Mucosa of stomach (tissue), 1 donor: ENCODE results near the gene OSCP1.
"Not testable (repeated sequence)": the region's sequence is repeated elsewhere in the genome, so short reads cannot be mapped to it uniquely, and the experiment has no call there.

Source experiments
- H3K27me3 ChIP-seq: one replicate; pipeline ENCODE4 v1.7.0; 2013; ENCODE audit warnings: mild to moderate bottlenecking, low read length; ENCODE audit not compliant: control insufficient read depth, insufficient read depth
- H3K36me3 ChIP-seq: one replicate; pipeline ENCODE4 v1.7.0; 2013; ENCODE audit warnings: low read length; ENCODE audit not compliant: control insufficient read depth, insufficient read depth
- H3K4me1 ChIP-seq: one replicate; pipeline ENCODE4 v1.7.0; 2013; ENCODE audit warnings: mild to moderate bottlenecking, low read length; ENCODE audit not compliant: control insufficient read depth, insufficient read depth
- H3K4me3 ChIP-seq: one replicate; pipeline ENCODE4 v1.7.0; 2013; ENCODE audit warnings: low read length
- H3K9ac ChIP-seq: one replicate; pipeline ENCODE4 v1.7.0; 2013; ENCODE audit warnings: mild to moderate bottlenecking, low read length, moderate library complexity
- H3K9me3 ChIP-seq: one replicate; pipeline ENCODE4 v1.7.0; 2013; ENCODE audit warnings: mild to moderate bottlenecking, low read length, moderate library complexity; ENCODE audit not compliant: control insufficient read depth
- donor health status: Pancreatic carcinoma.

The OSCP1 gene, protein sequence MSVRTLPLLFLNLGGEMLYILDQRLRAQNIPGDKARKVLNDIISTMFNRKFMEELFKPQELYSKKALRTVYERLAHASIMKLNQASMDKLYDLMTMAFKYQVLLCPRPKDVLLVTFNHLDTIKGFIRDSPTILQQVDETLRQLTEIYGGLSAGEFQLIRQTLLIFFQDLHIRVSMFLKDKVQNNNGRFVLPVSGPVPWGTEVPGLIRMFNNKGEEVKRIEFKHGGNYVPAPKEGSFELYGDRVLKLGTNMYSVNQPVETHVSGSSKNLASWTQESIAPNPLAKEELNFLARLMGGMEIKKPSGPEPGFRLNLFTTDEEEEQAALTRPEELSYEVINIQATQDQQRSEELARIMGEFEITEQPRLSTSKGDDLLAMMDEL

DNA sequence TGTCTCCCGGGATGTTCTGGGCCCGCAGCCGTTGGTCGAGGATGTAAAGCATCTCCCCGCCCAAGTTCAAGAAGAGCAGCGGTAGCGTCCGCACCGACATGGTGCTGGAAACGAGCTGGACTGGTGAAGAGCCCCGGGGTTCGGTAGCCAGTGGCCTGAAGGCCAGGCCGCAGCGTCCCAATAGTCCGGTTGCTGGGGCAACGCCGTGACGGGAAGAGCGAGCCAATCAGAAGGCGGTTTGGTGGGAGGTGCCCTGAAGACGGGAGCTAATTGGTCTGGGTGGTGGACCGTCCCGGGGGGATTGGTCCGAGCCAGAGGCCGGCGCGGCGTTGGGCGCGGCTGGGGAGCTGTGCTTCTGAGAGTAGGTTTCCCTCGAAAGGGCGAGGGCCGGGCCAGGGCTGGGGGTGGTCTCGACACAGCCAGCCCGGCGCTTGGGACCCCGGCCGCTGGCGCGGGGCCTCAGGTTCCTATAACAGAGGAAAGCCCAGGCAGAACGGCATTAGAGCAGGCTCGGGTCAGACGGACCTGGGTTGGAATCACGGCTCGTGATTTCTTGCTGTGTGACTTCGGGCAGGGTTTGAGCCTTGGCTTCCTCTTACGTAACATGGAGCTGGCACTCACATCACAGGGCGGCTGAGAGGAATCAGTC is at the start of gene OSCP1:
Gene OSCP1 (minus strand): TSS at position 182 of the 649 bp plus-strand sequence. CDS start 82 bp downstream, at position 100.
- H3K27me3 ChIP-seq, result no peaks in the 10 kb centered on the region
- peaks cover 4% of the 10 kb centered on the region for H3K4me1 ChIP-seq
- H3K9me3 ChIP-seq, result no peaks in the 10 kb centered on the region
- peak within 1 kb of the TSS; percentile 64 for H3K4me3 ChIP-seq
- H3K36me3 ChIP-seq, result peaks cover 4% of the 10 kb centered on the region
- peak within 1 kb of the TSS; percentile 93 for H3K9ac ChIP-seq

DNA sequence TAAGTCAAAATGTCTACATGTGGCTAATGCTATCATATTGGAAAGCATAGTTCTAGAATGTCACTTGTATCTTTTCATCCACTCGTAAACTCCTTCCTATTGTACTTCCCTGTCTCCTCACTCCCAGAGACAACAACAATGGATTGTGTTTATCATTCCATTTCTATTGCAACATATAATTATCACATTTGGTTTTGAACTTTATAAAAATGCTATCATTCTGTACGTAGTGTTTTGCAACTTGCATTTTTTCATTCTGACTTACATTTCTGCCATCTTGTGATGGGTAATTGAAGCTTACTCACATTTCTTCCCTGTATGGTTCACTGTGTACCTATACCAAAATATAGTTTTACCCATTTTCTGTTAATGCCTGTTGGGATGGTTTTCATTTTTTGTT is 47.0 kb upstream of the OSCP1 start:
- H3K27me3 ChIP-seq, result no peaks in the 10 kb centered on the region
- H3K36me3 ChIP-seq, result no peaks in the 10 kb centered on the region
- H3K9me3 ChIP-seq, result no peaks in the 10 kb centered on the region
- H3K4me3 ChIP-seq, result no peak overlapping the region
- no peaks in the 10 kb centered on the region for H3K4me1 ChIP-seq
- no peak overlapping the region for H3K9ac ChIP-seq

GRCh38 chr1:36494971-36495370 is 44.7 kb upstream of the OSCP1 start:
- H3K4me1 ChIP-seq, result no peaks in the 10 kb centered on the region
- H3K9me3 ChIP-seq, result no peaks in the 10 kb centered on the region
- no peak overlapping the region for H3K9ac ChIP-seq
- no peak overlapping the region for H3K4me3 ChIP-seq
- no peaks in the 10 kb centered on the region for H3K27me3 ChIP-seq
- no peaks in the 10 kb centered on the region for H3K36me3 ChIP-seq

- Histone ChIP-seq H3K9me3 (no peaks in the 10 kb centered on the region), H3K4me3 (no peak overlapping the region), H3K27me3 (no peaks in the 10 kb centered on the region), H3K9ac (no peak overlapping the region), H3K4me1 (no peaks in the 10 kb centered on the region), H3K36me3 (no peaks in the 10 kb centered on the region)
Measured at GRCh38 chr1:36493524-36493923, 43.3 kb upstream of the OSCP1 start.

GRCh38 chr1:36492491-36492890 is 42.2 kb upstream of the OSCP1 start:
- H3K27me3 ChIP-seq, result no peaks in the 10 kb centered on the region
- no peaks in the 10 kb centered on the region for H3K4me1 ChIP-seq
- no peaks in the 10 kb centered on the region for H3K36me3 ChIP-seq
- no peak overlapping the region for H3K4me3 ChIP-seq
- no peak overlapping the region for H3K9ac ChIP-seq
- no peaks in the 10 kb centered on the region for H3K9me3 ChIP-seq

DNA sequence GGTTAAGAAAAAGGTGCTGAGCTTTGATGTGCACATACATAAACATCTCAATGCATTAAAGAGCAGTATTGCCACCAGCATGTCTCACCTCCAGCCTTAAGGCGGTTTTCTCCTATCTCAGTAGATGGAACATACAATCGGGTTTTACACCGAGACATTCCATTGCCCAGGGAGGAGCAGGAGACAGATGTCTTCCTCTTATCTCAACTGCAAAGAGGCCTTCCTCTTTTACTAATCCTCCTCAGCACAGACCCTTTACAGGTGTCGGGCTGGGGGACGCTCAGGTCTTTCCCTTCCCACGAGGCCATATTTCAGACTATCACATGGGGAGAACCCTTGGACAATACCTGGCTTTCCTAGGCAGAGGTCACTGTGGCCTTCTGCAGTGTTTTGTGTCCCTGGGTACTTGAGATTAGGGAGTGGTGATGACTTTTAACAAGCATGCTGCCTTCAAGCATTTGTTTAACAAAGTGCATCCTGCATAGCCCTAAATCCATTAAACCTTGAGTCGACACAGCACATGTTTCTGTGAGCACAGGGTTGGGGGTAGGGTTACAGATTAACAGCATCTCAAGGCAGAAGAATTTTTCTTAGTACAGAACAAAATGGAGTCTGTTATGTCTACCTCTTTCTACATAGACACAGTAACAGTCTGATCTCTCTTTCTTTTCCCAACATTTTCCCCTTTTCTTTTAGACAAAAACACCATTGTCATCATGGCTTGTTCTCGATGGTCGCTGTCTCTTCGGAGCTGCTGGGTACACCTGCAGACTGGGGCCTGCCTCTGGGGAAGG is 39.2 kb upstream of the OSCP1 start:
- H3K27me3 ChIP-seq, H3K4me3 ChIP-seq, H3K9ac ChIP-seq, H3K9me3 ChIP-seq, H3K36me3 ChIP-seq: not testable (repeated sequence)
- H3K4me1 ChIP-seq, result peaks cover 12% of the 10 kb centered on the region

GRCh38 chr1:36487906-36488305 is 37.7 kb upstream of the OSCP1 start:
- no peaks in the 10 kb centered on the region for H3K27me3 ChIP-seq
- H3K36me3 ChIP-seq, result no peaks in the 10 kb centered on the region
- H3K9ac ChIP-seq, result no peak overlapping the region
- no peak overlapping the region for H3K4me3 ChIP-seq
- peaks cover 12% of the 10 kb centered on the region for H3K4me1 ChIP-seq
- no peaks in the 10 kb centered on the region for H3K9me3 ChIP-seq

- H3K27me3 ChIP-seq, H3K9ac ChIP-seq, H3K36me3 ChIP-seq, H3K9me3 ChIP-seq, H3K4me3 ChIP-seq: not testable (repeated sequence)
- H3K4me1 ChIP-seq, result peaks cover 12% of the 10 kb centered on the region
Measured at GRCh38 chr1:36487336-36487725, 37.1 kb upstream of the OSCP1 start.

GRCh38 chr1:36486439-36487335 is 36.4 kb upstream of the OSCP1 start:
- H3K36me3 ChIP-seq, result no peaks in the 10 kb centered on the region
- peak overlapping the region; percentile 16 for H3K9ac ChIP-seq
- no peaks in the 10 kb centered on the region for H3K9me3 ChIP-seq
- no peaks in the 10 kb centered on the region for H3K27me3 ChIP-seq
- peaks cover 12% of the 10 kb centered on the region for H3K4me1 ChIP-seq
- no peak overlapping the region for H3K4me3 ChIP-seq

GRCh38 chr1:36486093-36486438 is 35.8 kb upstream of the OSCP1 start:
- H3K27me3 ChIP-seq, result no peaks in the 10 kb centered on the region
- H3K4me3 ChIP-seq, result no peak overlapping the region
- H3K9ac ChIP-seq, result peak overlapping the region; percentile 16
- no peaks in the 10 kb centered on the region for H3K9me3 ChIP-seq
- H3K36me3 ChIP-seq, result no peaks in the 10 kb centered on the region
- peaks cover 12% of the 10 kb centered on the region for H3K4me1 ChIP-seq

- Histone ChIP-seq H3K9me3 (no peaks in the 10 kb centered on the region), H3K4me3 (no peak overlapping the region), H3K27me3 (peaks cover 10% of the 10 kb centered on the region), H3K36me3 (no peaks in the 10 kb centered on the region), H3K9ac (no peak overlapping the region), H3K4me1 (peaks cover 12% of the 10 kb centered on the region)
Measured at GRCh38 chr1:36484099-36484498, 33.8 kb upstream of the OSCP1 start.
